SK-N-SH treated with all-trans-retinoic acid at 6 μM for 48 hours (cell line): ENCODE results near the gene SMAP1.

Experiments
- ATAC-seq: fragments of 200-7000 bp; cut with Tn5 transposase; 3 replicates; pipeline ENCODE4 v1.9.1; 2020; ENCODE audit warnings: mild to moderate bottlenecking, moderate library complexity
- ARNTL ChIP-seq: fragments of 450-650 bp; formaldehyde crosslinking; IDR thresholded peaks from 2 replicates; pipeline ENCODE4 v1.5.0; 2020; ENCODE audit warnings: low read depth, mild to moderate bottlenecking, moderate library complexity, borderline replicate concordance
- BACH2 ChIP-seq: fragments of 250-450 bp; sonication (Bioruptor Pico); IDR thresholded peaks from 2 replicates; pipeline ENCODE4 v1.9.0; 2021; ENCODE audit warnings: mild to moderate bottlenecking, borderline replicate concordance
- CSDC2 ChIP-seq: fragments of 250-450 bp; sonication (Bioruptor Pico); IDR thresholded peaks from 2 replicates; pipeline ENCODE4 v1.5.0; 2020; ENCODE audit warnings: mild to moderate bottlenecking, moderate library complexity
- ESRRG ChIP-seq: fragments of 250-450 bp; sonication (Bioruptor Pico); IDR thresholded peaks from 2 replicates; pipeline ENCODE4 v1.6.1; 2021; ENCODE audit warnings: mild to moderate bottlenecking
- GLIS3 ChIP-seq: fragments of 250-450 bp; sonication (Bioruptor Pico); IDR thresholded peaks from 2 replicates; pipeline ENCODE4 v1.5.0; 2020; ENCODE audit warnings: mild to moderate bottlenecking, moderate library complexity
- ISL1 ChIP-seq: fragments of 250-450 bp; sonication (Bioruptor Pico); IDR thresholded peaks from 2 replicates; pipeline ENCODE4 v2.1.2; 2022; ENCODE audit warnings: mild to moderate bottlenecking, moderate library complexity
- OSR1 ChIP-seq: fragments of 250-450 bp; sonication (Bioruptor Pico); IDR thresholded peaks from 2 replicates; pipeline ENCODE4 v1.8.0; 2022; ENCODE audit warnings: moderate library complexity, mild to moderate bottlenecking, inconsistent platforms
- PATZ1 ChIP-seq: fragments of 250-450 bp; sonication (Bioruptor Pico); IDR thresholded peaks from 2 replicates; pipeline ENCODE4 v1.8.0; 2020; ENCODE audit warnings: mild to moderate bottlenecking, moderate library complexity, borderline replicate concordance
- POU6F1 ChIP-seq: fragments of 250-450 bp; sonication (Bioruptor Pico); IDR thresholded peaks from 2 replicates; pipeline ENCODE4 v1.8.0; 2021; ENCODE audit warnings: low read depth, mild to moderate bottlenecking, moderate library complexity, borderline replicate concordance
- PPARA ChIP-seq: fragments of 250-450 bp; sonication (Bioruptor Pico); IDR thresholded peaks from 2 replicates; pipeline ENCODE4 v1.5.0; 2020; ENCODE audit warnings: mild to moderate bottlenecking, borderline replicate concordance
- RARB ChIP-seq: fragments of 250-450 bp; sonication (Bioruptor Pico); IDR thresholded peaks from 2 replicates; pipeline ENCODE4 v1.8.0; 2021; ENCODE audit warnings: mild to moderate bottlenecking, moderate library complexity
- SNAI2 ChIP-seq: fragments of 250-450 bp; sonication (Bioruptor Pico); IDR thresholded peaks from 2 replicates; pipeline ENCODE4 v1.5.0; 2020; ENCODE audit warnings: mild to moderate bottlenecking, moderate library complexity
- TCF4 ChIP-seq: fragments of 250-450 bp; sonication (Bioruptor Pico); IDR thresholded peaks from 2 replicates; pipeline ENCODE4 v1.8.0; 2021; ENCODE audit warnings: mild to moderate bottlenecking, moderate library complexity, borderline replicate concordance
- TOX ChIP-seq: fragments of 250-450 bp; sonication (Bioruptor Pico); IDR thresholded peaks from 2 replicates; pipeline ENCODE4 v1.8.0; 2021; ENCODE audit warnings: mild to moderate bottlenecking, moderate library complexity, borderline replicate concordance
- ZC3H10 ChIP-seq: fragments of 250-450 bp; sonication (Bioruptor Pico); IDR thresholded peaks from 2 replicates; pipeline ENCODE4 v1.5.1; 2021; ENCODE audit warnings: mild to moderate bottlenecking, moderate library complexity
- ZFP3 ChIP-seq: fragments of 250-450 bp; sonication (Bioruptor Pico); IDR thresholded peaks from 2 replicates; pipeline ENCODE4 v1.5.0; 2020; ENCODE audit warnings: mild to moderate bottlenecking, moderate library complexity
- ZNF565 ChIP-seq: fragments of 450-650 bp; formaldehyde crosslinking; conservative IDR thresholded peaks from 2 replicates; pipeline ENCODE4 v1.5.0; 2020; ENCODE audit warnings: low read depth, mild to moderate bottlenecking, moderate library complexity
- ZNF8 ChIP-seq: fragments of 450-650 bp; formaldehyde crosslinking; IDR thresholded peaks from 2 replicates; pipeline ENCODE4 v1.5.0; 2020; ENCODE audit warnings: mild to moderate bottlenecking, moderate library complexity
- TF ChIP-seq, protein P1 (sequence below): fragments of 250-450 bp; sonication (Bioruptor Pico); IDR thresholded peaks from 2 replicates; pipeline ENCODE4 v1.5.1; 2021; ENCODE audit warnings: mild to moderate bottlenecking, moderate library complexity
- TF ChIP-seq, protein P2 (sequence below): fragments of 250-450 bp; sonication (Bioruptor Pico); IDR thresholded peaks from 2 replicates; pipeline ENCODE4 v1.5.1; 2020; ENCODE audit warnings: low read depth, mild to moderate bottlenecking, moderate library complexity
- TF ChIP-seq, protein P3 (sequence below): fragments of 250-450 bp; sonication (Bioruptor Pico); IDR thresholded peaks from 2 replicates; pipeline ENCODE4 v1.5.0; 2020; ENCODE audit warnings: mild to moderate bottlenecking, moderate library complexity

Gene SMAP1

GRCh38 chr6:70846207-70846835 lies 178.6 kb downstream of the SMAP1 start (continued):
- TF ChIP-seq, protein P1, sequence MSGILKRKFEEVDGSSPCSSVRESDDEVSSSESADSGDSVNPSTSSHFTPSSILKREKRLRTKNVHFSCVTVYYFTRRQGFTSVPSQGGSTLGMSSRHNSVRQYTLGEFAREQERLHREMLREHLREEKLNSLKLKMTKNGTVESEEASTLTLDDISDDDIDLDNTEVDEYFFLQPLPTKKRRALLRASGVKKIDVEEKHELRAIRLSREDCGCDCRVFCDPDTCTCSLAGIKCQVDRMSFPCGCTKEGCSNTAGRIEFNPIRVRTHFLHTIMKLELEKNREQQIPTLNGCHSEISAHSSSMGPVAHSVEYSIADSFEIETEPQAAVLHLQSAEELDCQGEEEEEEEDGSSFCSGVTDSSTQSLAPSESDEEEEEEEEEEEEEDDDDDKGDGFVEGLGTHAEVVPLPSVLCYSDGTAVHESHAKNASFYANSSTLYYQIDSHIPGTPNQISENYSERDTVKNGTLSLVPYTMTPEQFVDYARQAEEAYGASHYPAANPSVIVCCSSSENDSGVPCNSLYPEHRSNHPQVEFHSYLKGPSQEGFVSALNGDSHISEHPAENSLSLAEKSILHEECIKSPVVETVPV (CRISPR knock-in tag), result no peak

- TF ChIP-seq BACH2 (CRISPR knock-in tag) (no peak), OSR1 (CRISPR knock-in tag) (no peak), SNAI2 (CRISPR knock-in tag) (no peak), TOX (CRISPR knock-in tag) (no peak), ZFP3 (no peak), GLIS3 (CRISPR knock-in tag) (no peak), ZC3H10 (CRISPR knock-in tag) (no peak), ESRRG (CRISPR knock-in tag) (no peak), ISL1 (CRISPR knock-in tag) (no peak), TCF4 (no peak), RARB (CRISPR knock-in tag) (no peak), PATZ1 (CRISPR knock-in tag) (no peak), ARNTL (CRISPR knock-in tag) (no peak), PPARA (CRISPR knock-in tag) (no peak), POU6F1 (CRISPR knock-in tag) (no peak), ZNF8 (no peak), CSDC2 (CRISPR knock-in tag) (no peak), ZNF565 (CRISPR knock-in tag) (no peak)
- TF ChIP-seq, protein P2, sequence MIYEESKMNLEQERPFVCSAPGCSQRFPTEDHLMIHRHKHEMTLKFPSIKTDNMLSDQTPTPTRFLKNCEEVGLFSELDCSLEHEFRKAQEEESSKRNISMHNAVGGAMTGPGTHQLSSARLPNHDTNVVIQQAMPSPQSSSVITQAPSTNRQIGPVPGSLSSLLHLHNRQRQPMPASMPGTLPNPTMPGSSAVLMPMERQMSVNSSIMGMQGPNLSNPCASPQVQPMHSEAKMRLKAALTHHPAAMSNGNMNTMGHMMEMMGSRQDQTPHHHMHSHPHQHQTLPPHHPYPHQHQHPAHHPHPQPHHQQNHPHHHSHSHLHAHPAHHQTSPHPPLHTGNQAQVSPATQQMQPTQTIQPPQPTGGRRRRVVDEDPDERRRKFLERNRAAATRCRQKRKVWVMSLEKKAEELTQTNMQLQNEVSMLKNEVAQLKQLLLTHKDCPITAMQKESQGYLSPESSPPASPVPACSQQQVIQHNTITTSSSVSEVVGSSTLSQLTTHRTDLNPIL (CRISPR knock-in tag), result no peak
- TF ChIP-seq, protein P3, sequence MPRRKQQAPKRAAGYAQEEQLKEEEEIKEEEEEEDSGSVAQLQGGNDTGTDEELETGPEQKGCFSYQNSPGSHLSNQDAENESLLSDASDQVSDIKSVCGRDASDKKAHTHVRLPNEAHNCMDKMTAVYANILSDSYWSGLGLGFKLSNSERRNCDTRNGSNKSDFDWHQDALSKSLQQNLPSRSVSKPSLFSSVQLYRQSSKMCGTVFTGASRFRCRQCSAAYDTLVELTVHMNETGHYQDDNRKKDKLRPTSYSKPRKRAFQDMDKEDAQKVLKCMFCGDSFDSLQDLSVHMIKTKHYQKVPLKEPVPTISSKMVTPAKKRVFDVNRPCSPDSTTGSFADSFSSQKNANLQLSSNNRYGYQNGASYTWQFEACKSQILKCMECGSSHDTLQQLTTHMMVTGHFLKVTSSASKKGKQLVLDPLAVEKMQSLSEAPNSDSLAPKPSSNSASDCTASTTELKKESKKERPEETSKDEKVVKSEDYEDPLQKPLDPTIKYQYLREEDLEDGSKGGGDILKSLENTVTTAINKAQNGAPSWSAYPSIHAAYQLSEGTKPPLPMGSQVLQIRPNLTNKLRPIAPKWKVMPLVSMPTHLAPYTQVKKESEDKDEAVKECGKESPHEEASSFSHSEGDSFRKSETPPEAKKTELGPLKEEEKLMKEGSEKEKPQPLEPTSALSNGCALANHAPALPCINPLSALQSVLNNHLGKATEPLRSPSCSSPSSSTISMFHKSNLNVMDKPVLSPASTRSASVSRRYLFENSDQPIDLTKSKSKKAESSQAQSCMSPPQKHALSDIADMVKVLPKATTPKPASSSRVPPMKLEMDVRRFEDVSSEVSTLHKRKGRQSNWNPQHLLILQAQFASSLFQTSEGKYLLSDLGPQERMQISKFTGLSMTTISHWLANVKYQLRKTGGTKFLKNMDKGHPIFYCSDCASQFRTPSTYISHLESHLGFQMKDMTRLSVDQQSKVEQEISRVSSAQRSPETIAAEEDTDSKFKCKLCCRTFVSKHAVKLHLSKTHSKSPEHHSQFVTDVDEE (CRISPR knock-in tag), result no peak
- ATAC-seq, result no peak
Observed at GRCh38 chr6:70847106-70848084, 179.7 kb downstream of the SMAP1 start.
